GM18502 (cell line): ENCODE data around the gene ZNF714.
A peak's percentile ranks its signal among the peaks of the same experiment; 100 is the strongest.

Experiments
- ATAC-seq: cut with Tn5 transposase; IDR thresholded peaks from one replicate; pipeline ENCODE4 v1.9.1; 2021; ENCODE audit warnings: mild to moderate bottlenecking; ENCODE audit not compliant: unreplicated experiment, poor library complexity

ZNF714 gene

GRCh38 chr19:21082011-21082975, at the start of gene ZNF714:
TSS of gene ZNF714 (plus strand) at chr19:21082203. CDS start at chr19:21098269, 16,066 bp downstream.
- ATAC-seq, result peak; percentile 98

- no peak for ATAC-seq
These were observed 37.0 kb upstream of the ZNF714 start for GRCh38 chr19:21045028-21045427.

GRCh38 chr19:21046489-21046888, 35.5 kb upstream of the ZNF714 start:
- ATAC-seq, result no peak

- no peak for ATAC-seq
These were observed 34.3 kb upstream of the ZNF714 start for GRCh38 chr19:21047716-21048115.

GRCh38 chr19:21052902-21053301, 29.1 kb upstream of the ZNF714 start:
- ATAC-seq, result no peak

GRCh38 chr19:21065336-21065735, 16.7 kb upstream of the ZNF714 start:
- ATAC-seq, result no peak

GRCh38 chr19:21084343-21084742, 2.3 kb downstream of the ZNF714 start:
- no peak for ATAC-seq

GRCh38 chr19:21087871-21088270, 5.9 kb downstream of the ZNF714 start:
- ATAC-seq, result no peak

GRCh38 chr19:21092109-21092508, 10.1 kb downstream of the ZNF714 start:
- no peak for ATAC-seq

- ATAC-seq, result no peak
These were observed 12.5 kb downstream of the ZNF714 start for GRCh38 chr19:21094347-21095025.

- no peak for ATAC-seq
These were observed 16.3 kb downstream of the ZNF714 start for GRCh38 chr19:21098291-21098690.

- no peak for ATAC-seq
These were observed 19.7 kb downstream of the ZNF714 start for GRCh38 chr19:21101521-21102242.

GRCh38 chr19:21109116-21109515, 27.1 kb downstream of the ZNF714 start:
- ATAC-seq, result no peak

GRCh38 chr19:21110183-21110582, 28.2 kb downstream of the ZNF714 start:
- ATAC-seq, result no peak

GRCh38 chr19:21115430-21115829, 33.4 kb downstream of the ZNF714 start:
- no peak for ATAC-seq

- no peak for ATAC-seq
These were observed 35.3 kb downstream of the ZNF714 start for GRCh38 chr19:21117041-21117907.

GRCh38 chr19:21126078-21126477, 44.1 kb downstream of the ZNF714 start:
- ATAC-seq, result no peak

- ATAC-seq, result no peak
These were observed 45.0 kb downstream of the ZNF714 start for GRCh38 chr19:21127001-21127400.

GRCh38 chr19:21127898-21128297, 45.9 kb downstream of the ZNF714 start:
- no peak for ATAC-seq
